Fibroblast of peridontal ligament (primary cell): ENCODE measurements around the gene ABCB8.
"Not testable (repeated sequence)": the region's sequence is repeated elsewhere in the genome, so short reads cannot be mapped to it uniquely, and the experiment has no call there.

ENCODE experiments used
- DNase-seq: peaks from one replicate; pipeline ENCODE4 v3.0.0-alpha.2; 2010; ENCODE audit errors: extremely low read depth

ABCB8 gene

DNA sequence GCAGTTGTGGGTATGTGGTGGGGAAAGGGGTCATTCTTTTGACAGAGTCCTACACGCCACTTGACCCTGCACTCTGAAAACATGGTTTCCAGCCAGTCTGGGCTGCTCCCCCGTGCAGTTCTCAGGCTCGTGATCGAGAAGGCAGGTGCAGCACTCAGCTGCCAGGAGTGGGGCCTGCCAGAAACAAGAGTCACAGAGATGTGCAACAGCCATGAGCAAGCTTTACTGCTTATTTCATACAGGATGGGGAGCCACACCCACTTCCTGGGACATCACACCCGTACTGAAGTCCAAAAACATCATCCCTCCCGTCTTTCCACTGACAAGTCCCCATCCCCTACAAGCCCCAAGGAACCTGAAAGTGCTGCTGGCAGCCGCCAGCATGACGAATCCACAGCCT lies 13.3 kb upstream of the ABCB8 start:
- no peak for DNase-seq

DNA sequence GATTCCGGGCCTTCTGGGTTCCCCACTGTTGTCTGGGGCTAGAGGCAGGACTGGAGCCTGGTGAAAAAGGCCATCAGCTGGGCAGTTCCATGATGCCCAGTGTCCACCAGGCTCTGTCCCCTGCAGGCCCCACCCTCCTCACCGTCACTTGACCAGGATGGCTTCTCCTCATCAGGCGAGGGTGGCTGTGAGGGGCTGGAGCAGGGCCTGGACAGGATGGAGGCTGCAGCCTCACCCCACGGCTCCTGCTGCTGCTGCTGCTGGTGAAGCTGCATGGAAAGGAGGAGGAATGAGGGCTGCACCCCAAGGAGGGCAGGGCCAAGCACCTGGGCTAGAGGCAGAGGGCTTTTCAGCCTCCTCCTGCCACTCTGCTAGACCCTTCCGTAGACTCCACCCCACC lies 12.3 kb upstream of the ABCB8 start:
- DNase-seq = no peak

DNA sequence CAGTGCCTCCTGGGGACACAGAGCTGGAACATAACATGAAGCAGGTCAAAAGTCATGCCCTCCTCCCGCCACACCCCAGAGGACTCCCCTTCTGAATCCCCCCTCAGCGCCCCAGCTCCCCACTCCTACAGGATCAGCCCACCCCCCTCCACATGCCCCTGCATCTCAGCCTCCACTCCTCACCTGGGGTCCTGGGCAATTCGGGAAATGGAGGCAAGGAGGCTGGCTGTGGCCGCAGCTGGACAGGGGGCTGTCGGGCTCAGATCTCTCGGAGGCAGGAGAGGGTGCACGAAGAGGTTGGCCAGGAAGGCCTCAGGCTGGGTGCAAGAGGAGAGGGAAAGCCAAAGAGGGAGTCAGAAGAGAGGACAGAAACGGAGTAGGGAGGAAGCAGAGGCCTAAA lies 11.7 kb upstream of the ABCB8 start:
- DNase-seq = no peak

DNA sequence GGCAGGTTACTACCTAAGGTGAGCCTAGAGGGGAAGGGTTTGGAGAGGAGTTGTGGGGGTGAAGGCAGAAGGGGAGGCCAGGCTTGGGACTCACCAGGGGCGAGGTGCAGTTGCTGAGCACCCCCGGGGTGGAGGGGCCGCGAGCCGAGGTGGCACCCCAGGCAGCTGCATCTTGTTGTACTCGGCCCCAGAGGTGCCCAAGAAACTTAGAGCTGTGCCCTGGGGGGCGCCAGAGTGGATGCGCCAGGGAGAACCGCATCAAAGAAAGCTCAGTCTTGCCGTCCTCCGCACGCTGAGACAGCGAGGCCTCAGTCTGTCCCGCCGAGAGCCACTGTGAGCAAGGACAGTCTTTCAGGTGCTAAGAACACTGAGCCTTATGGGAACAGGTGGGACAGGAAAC lies 11.3 kb upstream of the ABCB8 start:
- DNase-seq = no peak

DNA sequence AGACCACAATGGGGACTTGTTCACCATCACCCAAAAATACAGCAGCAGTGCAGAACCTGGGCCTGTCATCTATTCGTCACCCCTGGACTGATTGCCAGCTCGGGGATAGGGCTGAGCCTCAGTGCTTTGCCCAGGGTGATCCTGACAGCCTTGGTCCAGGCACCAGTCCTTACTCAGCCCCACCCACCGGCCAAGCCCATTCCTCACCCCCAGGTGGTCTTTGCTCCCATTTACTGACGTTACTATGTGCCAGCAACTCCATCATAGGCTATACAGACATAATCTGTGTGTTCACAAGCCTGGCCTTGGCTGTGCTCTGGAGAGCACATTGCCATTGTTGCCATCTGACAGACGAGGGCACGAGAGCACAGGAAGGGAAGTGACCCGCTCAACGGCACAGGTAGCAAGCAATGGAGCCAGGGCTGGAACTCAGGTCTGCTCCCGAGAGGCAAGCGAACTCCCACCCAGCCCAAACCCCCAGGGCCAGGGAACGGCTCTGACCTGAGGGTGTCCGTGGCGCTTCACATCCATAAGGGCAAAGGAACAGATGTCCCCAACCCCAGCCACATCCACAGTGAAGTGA lies 10.8 kb upstream of the ABCB8 start:
- no peak for DNase-seq

DNA sequence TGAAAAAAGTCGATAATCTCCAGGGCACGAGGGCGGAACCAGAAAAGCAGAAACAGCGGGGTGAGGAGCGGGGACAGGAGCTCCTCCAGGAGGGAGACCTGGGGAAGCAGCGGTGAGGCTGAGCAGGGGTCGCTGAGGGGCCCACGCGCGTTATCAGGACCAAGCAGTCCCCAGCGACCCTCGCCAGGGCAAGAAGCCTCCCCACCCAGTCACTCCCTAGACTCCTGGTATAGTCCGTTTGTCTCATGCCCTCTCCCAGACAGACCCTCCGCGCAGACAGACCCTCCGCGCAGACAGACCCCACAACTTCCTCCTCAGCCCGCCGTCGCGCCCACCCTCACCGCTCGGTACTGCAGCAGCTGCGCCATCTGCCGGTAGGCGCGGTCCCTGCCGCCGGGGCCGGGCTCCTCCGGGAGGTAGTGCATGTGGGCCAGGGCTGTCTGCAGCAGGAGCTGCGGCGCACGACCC lies 10.3 kb upstream of the ABCB8 start:
- DNase-seq = no peak

DNA sequence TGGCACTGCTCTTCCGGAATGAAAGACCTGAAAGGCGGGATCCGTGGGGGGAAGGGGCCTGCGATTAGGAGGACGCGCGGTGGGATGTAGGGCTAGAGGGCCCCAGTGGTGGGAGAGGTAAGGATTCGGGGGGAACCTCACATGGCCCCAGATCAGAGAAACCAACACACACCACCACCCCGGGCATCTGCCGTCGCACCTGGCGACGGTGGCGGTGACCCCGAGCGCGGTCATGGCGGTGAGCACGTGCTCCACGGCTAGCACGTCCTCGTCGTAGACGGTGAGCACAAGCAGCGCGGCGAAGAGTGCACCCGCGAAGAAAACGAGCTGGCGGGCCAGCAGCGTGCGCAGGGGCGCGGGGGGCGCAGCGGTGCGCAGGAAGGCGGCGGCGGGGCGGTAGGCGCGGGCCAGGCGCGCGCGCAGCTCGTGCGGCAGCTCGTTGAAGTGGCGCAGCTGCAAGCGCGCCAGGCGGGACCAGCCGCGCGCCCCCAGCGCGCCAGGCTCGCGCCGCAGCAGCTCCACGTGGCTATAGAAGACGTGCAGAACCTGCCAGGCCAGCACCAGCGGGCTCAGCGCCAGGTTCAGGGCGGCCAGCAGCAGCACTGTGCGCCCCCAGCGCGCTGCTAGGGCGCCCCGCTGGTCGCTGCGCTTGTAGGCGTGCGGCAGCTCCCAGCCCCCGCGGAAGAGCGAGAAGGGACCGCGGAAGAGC lies 9.7 kb upstream of the ABCB8 start:
- no peak for DNase-seq

DNA sequence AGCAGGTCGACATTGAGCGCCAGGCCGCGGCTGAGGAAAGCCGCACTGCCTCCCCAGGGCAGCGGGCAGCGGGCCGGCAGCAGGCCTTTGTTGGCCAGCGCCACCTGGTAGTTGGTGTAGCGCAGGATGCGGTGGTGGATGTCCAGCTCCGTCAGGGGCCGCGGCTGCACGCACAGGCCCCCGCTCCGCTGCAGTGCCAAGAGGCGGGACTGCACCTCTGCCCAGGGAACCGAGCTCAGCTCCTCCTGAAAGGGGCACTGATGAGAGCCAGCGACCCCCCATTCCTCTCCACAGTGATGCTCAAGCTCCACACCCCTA lies 9.2 kb upstream of the ABCB8 start:
- DNase-seq = no peak

DNA sequence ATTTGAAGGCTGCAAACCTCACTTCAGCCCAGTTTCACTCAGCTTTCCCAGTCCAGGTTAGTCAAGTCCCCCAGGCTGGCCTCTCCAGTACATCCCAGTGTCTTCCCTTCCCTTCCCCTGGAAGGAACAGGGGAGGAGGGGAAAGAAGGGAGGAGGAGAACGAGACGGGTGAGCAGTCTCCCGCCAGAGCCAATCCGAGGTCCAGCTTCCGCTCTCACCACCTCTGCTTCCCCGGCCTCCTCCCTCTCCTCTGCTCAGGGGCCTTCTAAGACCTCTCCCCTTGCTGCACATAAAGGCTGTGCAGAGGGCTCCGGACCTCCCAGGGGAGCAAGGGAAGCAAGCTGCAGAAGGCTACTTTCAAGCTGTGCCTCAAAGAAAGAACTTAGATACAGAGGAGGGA lies 8.0 kb upstream of the ABCB8 start:
- DNase-seq = no peak

DNA sequence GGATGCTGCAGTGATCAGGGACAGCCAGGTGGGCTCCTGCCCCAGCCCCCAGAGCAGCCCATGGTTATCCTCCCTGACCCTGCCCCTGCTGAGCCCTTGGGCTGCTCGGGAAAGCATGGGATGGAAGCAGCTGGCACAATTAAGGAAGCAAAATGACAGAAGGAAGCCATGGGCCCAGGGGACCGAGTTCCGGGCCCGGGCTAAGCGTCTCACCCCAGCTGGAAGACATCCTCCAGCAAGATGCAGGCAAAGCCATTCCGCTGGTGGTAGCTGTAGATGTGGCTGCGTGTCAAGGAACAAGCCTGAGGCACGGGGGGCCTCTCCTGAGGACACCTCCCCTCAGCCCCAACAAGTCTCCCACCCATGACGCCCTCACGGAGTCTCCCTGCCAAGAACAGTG lies 5.0 kb upstream of the ABCB8 start:
- DNase-seq = no peak

DNA sequence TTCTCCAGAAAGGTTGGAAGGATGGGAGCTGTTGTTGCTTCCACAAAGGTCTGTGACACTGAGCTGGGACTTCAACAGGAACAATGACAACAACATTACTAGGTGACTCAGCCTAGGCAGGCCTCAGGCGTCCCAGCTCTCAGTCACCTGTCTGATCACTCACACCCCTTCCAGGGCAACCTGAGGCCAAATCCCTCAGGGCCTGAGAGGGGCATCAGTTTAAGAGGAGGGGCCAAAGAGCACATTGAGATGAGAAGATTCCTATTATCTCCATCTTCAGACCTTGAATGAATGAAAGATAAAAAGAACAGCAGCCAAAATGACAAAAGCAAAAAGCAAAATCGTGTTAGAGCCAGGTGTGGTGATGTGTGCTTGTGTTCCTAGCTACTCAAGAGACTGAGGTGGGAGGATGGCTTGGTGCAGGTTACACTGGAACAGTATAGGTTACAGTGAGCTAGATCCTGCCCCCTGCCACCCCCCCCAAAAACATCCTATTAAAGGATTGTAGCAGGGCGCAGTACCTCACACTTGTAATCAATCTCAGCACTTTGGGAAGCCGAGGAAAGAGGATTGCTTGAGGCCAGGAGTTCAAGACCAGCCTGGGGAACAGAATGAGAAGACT lies 3.7 kb upstream of the ABCB8 start, which contains the start of gene ATG9B:
ATG9B (minus strand) TSS at position 60 of the 622 bp plus-strand sequence. CDS start 71 bp downstream, outside the sequence.
- DNase-seq = no peak

DNA sequence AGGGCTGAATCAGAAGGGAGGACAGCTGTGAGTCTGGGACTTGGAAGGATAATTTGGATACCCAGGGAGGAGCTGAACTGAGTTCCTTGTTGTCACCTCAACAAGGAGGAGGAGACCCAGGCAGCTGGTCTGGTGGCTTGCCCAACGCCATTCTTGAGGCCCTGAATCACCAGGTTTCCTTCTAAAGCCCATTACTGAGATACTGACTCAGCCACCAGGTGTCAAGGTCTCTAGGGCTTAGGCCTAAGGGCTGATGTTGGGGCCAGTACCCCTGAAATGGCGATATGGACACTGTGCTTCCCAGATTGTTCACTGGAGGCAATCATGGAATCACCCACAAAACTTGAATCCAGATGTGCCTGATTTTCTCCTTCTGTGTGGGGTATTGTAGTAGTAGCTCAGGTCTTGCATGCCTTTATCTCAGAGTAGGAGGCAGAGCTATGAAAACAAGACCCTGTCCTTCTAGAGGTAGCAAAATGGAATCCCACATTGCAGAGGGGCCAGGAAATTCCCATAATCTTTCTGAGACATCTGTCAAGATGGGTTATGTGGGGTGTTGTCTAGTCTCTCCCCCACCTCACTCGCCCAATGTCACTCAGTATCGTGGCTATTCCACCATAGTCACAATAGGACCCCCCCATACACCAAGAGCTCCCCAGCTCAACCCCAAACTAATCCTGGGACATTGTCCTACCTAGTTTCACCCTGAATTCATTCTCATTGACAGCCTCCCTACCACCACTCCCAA lies 2.2 kb upstream of the ABCB8 start:
- no peak for DNase-seq

DNA sequence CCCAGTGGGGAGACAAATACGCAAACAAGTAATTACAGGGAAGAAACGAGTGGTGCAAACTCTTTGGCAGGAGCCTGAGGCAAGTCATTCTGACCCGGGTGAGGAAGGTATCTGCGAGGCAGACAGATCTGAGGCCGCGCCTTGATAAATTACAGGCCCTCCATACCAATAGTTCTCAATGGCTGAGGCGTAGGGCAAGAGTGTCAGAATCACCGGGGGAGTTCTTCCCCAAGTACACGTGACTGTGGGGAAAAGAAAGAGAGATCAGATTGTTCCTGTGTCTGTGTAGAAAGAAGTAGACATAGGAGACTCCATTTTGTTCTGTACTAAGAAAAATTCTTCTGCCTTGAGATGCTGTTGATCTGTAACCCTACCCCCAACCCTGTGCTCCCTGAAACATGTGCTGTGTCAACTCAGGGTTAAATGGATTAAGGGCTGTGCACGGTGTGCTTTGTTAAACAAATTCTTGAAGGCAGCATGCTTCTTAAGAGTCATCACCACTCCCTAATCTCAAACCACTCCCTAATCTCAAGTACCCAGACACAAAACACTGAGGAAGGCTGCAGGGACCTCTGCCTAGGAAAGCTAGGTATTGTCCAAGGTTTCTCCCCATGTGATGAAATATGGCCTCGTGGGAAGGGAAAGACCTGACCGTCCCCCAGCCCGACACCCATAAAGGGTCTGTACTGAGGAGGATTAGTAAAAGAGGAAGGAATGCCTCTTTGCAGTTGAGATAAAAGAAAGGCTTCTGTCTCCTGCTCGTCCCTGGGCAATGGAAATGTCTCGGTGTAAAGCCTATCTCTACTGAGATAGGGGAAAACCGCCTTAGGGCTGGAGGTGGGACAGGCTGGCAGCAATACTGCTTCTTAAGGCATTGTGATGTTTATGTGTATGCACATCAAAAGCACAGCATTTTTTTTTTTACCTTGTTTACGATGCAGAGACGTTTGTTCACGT lies 1.2 kb upstream of the ABCB8 start:
- DNase-seq = not testable (repeated sequence)

DNA sequence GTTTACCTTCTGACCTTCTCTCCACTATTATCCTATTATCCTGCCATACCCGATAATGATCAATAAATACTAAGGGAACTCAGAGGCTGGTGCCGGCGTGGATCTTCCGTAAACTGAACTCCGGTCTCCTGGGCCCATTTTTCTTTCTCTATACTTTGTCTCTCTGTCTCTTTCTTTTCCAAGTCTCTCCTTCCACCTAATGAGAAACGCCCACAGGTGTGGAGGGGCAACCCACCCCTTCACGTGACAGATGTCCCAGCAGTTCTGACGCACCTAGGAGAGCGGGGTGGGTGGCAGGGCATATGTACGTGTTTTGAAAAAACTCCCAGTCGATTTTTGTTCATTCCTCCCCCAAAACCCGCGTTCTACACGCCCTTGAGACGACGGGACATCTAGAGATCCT lies 521 bp upstream of the ABCB8 start:
- not testable (repeated sequence) for DNase-seq

DNA sequence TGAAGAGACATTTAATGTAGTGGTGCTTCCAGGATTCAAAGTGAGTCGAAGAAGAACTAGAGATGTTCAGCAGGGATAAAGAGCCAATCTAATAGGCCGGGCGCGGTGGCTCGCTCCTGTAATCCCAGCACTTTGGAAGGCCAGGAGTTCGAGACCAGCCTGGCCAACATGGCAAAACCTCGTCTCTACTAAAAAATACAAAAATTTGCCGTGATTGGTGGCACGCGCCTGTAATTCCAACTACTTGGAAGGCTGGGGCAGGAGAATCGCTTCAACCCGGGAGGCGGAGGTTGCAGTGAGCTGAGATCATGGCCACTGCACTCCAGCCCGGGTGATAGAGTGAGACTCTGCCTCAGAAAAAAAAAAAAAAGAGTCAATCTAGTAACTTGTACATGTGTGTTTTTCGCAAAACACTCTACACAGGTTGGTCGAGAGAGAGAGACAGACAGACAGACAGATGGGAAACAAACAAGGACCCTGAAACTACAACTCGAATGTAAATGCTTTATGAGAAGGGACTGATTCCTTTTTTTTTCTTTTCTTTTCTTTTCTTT lies 775 bp downstream of the ABCB8 start:
- no peak for DNase-seq

DNA sequence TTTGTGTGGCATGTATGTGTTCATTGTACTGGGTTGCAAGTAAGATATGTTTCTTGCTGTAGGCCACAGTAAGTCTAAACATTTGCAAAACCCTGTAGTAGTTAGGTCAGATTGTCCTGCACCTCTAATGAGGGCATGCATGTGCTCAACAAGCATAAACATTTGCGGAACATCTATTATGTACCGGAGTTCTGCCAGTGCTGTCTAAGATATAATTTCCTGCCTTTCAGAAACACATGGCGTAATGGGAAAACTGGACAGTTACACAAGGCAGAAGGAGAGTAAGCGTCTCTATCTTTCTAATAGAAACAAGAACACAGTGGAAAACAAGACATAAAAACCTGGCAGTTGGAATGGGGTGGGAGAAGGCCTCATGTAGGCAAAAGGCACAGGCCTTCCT lies 2.8 kb downstream of the ABCB8 start:
- DNase-seq = no peak

DNA sequence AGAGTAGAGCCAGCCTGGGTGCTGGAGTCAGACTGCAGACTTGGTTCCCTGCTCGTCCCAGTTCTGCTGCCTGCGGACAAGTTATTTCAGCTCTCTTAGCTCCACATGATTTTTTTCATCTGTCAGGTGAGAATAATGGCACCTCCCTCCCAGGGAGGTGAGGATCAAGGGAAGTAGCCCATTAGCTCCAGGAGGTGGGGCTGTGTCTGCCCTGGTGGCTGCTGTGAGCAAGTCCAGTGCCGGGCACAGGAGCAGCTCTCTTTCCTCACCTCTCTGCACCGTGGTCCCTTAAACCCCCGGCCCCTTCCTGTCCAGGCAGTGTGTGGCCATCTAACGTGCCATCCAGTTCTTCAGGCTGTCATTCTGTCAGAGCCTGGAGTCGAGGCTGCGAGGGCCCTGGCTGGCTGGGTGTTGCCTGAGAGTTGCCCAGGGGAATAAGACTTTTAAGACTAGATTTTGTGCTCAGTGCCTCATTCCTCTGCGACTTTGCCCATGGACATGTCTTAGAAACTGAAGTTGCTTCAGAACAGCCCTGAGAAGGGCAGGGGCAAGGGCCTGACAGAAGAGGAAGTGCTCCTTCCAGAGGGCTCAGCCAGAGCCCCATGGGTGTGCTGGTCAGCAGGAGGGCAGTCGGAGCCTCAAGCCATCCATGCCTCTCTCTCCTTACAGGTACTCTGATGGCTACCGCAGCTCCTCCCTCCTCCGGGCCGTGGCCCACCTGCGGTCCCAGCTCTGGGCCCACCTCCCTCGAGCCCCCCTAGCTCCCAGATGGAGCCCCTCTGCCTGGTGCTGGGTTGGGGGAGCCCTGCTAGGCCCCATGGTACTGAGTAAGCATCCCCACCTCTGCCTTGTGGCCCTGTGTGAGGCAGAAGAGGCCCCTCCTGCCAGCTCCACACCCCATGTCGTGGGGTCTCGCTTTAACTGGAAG lies 5.0 kb downstream of the ABCB8 start:
- DNase-seq = no peak

DNA sequence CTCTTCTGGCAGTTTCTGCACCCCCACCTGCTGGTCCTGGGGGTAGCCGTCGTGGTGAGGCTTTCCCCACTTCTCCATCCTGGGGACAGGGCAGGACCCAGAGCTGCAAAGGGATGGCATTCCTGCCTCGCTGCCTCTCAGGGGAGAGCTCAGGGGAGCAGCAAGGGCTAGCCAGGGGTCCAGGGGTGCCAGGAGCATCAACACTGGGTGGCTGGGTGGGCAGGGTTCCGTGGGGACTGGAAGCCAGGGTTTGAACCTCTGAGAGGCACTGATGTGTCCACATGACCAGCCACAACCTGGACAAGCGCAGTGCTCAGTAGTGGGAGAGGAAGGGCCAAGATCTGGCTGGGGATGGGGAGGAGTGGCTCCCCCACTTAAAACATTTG lies 5.6 kb downstream of the ABCB8 start:
- DNase-seq = no peak

DNA sequence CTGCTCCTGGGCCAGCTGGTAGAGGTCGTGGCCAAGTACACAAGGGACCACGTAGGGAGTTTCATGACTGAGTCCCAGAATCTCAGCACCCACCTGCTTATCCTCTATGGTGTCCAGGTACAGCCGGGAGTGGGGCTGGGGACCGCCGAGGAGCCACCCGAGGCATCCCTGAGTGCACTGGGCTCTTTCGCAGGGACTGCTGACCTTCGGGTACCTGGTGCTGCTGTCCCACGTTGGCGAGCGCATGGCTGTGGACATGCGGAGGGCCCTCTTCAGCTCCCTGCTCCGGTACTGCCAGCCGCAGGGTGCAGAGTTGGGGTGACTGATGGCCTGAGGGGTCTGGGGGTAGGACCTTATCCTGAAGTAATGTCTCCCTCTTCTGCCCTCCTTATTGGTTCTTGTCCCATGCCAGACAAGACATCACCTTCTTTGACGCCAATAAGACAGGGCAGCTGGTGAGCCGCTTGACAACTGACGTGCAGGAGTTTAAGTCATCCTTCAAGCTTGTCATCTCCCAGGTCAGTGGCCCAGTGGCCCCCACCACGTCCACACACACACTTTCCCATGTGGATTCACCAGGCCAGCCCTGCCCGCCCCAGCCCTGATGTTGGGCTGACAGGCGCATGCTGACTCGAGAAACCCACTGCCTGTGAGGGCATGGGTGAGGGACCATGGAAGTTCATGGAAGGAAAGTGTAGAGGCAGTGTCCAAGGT lies 6.2 kb downstream of the ABCB8 start:
- DNase-seq = no peak
